Measurements from ENCODE around the gene DLD. TPM values are rescaled to one million over a fixed set of nuclear protein-coding genes. Genes with fewer than 3 reads are reported as not detected.

The DLD gene
- total RNA-seq, 2 donors from 2014 or later, result 60.4 to 80.8 TPM

GRCh38 chr7:107937531-107937930 lies 46.5 kb downstream of the DLD start:
- H3K4me1 ChIP-seq (ENCODE audit: control insufficient read depth in 1 of 2, low read depth in 2 of 2), result peaks cover 17 to 34% of the 10 kb centered on the region in 2 donors
- H3K36me3 ChIP-seq, result peaks cover 7% of the 10 kb centered on the region
- no peak for DNase-seq (ENCODE audit: low spot score)

GRCh38 chr7:107938456-107939250 lies 47.7 kb downstream of the DLD start:
- Histone ChIP-seq H3K9me3 (no peaks in the 10 kb centered on the region), H3K4me3 (no peak overlapping the region), H3K27ac (peak overlapping the region; percentile 73 to 86), H3K36me3 (peaks cover 7% of the 10 kb centered on the region), H3K4me1 (ENCODE audit: control insufficient read depth in 1 of 2, low read depth in 2 of 2) (peaks cover 17 to 34% of the 10 kb centered on the region in 2 donors), H3K27me3 (replicated peaks; ENCODE audit: insufficient read depth) (no peaks in the 10 kb centered on the region)
- ATAC-seq (ENCODE audit: insufficient number of reproducible peaks, low FRiP score, low read depth) (no peak), DNase-seq (ENCODE audit: low spot score) (no peak)
- TF ChIP-seq CTCF (IDR thresholded peaks at IDR 0.05), result no peak

More at GRCh38 chr7:107937531-107937930, 46.5 kb downstream of the DLD start:
- Histone ChIP-seq H3K9me3 (no peaks in the 10 kb centered on the region), H3K27ac (peak overlapping the region; percentile 73 to 86), H3K27me3 (replicated peaks; ENCODE audit: insufficient read depth) (no peaks in the 10 kb centered on the region), H3K4me3 (no peak overlapping the region)
- no peak for ATAC-seq (ENCODE audit: insufficient number of reproducible peaks, low FRiP score, low read depth)
- no peak for TF ChIP-seq CTCF (IDR thresholded peaks at IDR 0.05)

GRCh38 chr7:107939573-107940489 lies 48.8 kb downstream of the DLD start:
- TF ChIP-seq CTCF (IDR thresholded peaks at IDR 0.05), result no peak
- DNase-seq (ENCODE audit: low spot score) (peak; percentile 28), ATAC-seq (ENCODE audit: insufficient number of reproducible peaks, low FRiP score, low read depth) (peak; percentile 70)
- Histone ChIP-seq H3K4me3 (no peak overlapping the region), H3K36me3 (no peaks in the 10 kb centered on the region), H3K27ac (peak overlapping the region; percentile 73 to 86), H3K9me3 (no peaks in the 10 kb centered on the region), H3K27me3 (replicated peaks; ENCODE audit: insufficient read depth) (no peaks in the 10 kb centered on the region), H3K4me1 (ENCODE audit: control insufficient read depth in 1 of 2, low read depth in 2 of 2) (peaks cover 17 to 37% of the 10 kb centered on the region in 2 donors)

GRCh38 chr7:107940951-107941350 lies 50.0 kb downstream of the DLD start:
- Histone ChIP-seq H3K27ac (peak overlapping the region in 1 of 2 donors; percentile 86), H3K9me3 (no peaks in the 10 kb centered on the region), H3K36me3 (no peaks in the 10 kb centered on the region), H3K4me3 (no peak overlapping the region), H3K27me3 (replicated peaks; ENCODE audit: insufficient read depth) (no peaks in the 10 kb centered on the region), H3K4me1 (ENCODE audit: control insufficient read depth in 1 of 2, low read depth in 2 of 2) (peaks cover 17 to 42% of the 10 kb centered on the region in 2 donors)
- no peak for TF ChIP-seq CTCF (IDR thresholded peaks at IDR 0.05)
- DNase-seq (ENCODE audit: low spot score) (no peak), ATAC-seq (ENCODE audit: insufficient number of reproducible peaks, low FRiP score, low read depth) (no peak)

GRCh38 chr7:107943018-107943417 lies 52.0 kb downstream of the DLD start:
- DNase-seq (ENCODE audit: low spot score) (no peak), ATAC-seq (ENCODE audit: insufficient number of reproducible peaks, low FRiP score, low read depth) (no peak)
- TF ChIP-seq CTCF (IDR thresholded peaks at IDR 0.05), result no peak
- Histone ChIP-seq H3K27ac (no peak overlapping the region), H3K27me3 (replicated peaks; ENCODE audit: insufficient read depth) (no peaks in the 10 kb centered on the region), H3K4me1 (ENCODE audit: control insufficient read depth in 1 of 2, low read depth in 2 of 2) (peaks cover 24 to 58% of the 10 kb centered on the region in 2 donors), H3K36me3 (no peaks in the 10 kb centered on the region), H3K9me3 (no peaks in the 10 kb centered on the region), H3K4me3 (no peak overlapping the region)

Data from thoracic aorta (tissue), 2 donors.